Activated naive CD4-positive, alpha-beta T cell treated with anti-CD3 and anti-CD28 coated beads, Interleukin-2, amount 10 ng/mL, durations not matched to agents 7 days and 5 days (primary cell): Measurements from ENCODE around the gene ANKRD11.
A peak's percentile ranks its signal among the peaks of the same experiment; 100 is the strongest.
"Not testable (repeated sequence)": the region's sequence is repeated elsewhere in the genome, so short reads cannot be mapped to it uniquely, and the experiment has no call there.

Experiments
- CTCF ChIA-PET: fragments of 350-600 bp; sonication (Branson Sonifier 250); formaldehyde crosslinking; loops from one replicate; lab custom pipeline; 2021; ENCODE audit warnings: antibody characterized with exemption; lab: Charles Lee
- DNase-seq: peaks from one replicate; pipeline ENCODE4 v3.0.0-alpha.2; 2020
- H3K27ac Mint-ChIP-seq: one replicate; pipeline ENCODE4 v1.8.0; 2021; ENCODE audit warnings: mild to moderate bottlenecking, moderate library complexity, mixed read lengths
- H3K27me3 Mint-ChIP-seq: one replicate; pipeline ENCODE4 v1.8.0; 2021; ENCODE audit warnings: mild to moderate bottlenecking, mixed read lengths
- H3K36me3 Mint-ChIP-seq: one replicate; pipeline ENCODE4 v1.8.0; 2021; ENCODE audit warnings: mixed read lengths
- H3K4me1 Mint-ChIP-seq: one replicate; pipeline ENCODE4 v1.8.0; 2021; ENCODE audit warnings: mixed read lengths
- H3K4me3 Mint-ChIP-seq: one replicate; pipeline ENCODE4 v1.8.0; 2021; ENCODE audit warnings: mild to moderate bottlenecking, moderate library complexity, mixed read lengths
- H3K9me3 Mint-ChIP-seq: one replicate; pipeline ENCODE4 v1.8.0; 2021; ENCODE audit warnings: mixed read lengths

Gene ANKRD11

GRCh38 chr16:89458967-89459366, 31.4 kb downstream of the ANKRD11 start:
- no peaks in the 10 kb centered on the region for H3K27me3 Mint-ChIP-seq
- H3K9me3 Mint-ChIP-seq = no peaks in the 10 kb centered on the region
- peaks cover 60% of the 10 kb centered on the region for H3K4me1 Mint-ChIP-seq
- H3K27ac Mint-ChIP-seq = peak overlapping the region; percentile 1
- DNase-seq = no peak
- no peak overlapping the region for H3K4me3 Mint-ChIP-seq
- CTCF ChIA-PET = no interaction called here
- H3K36me3 Mint-ChIP-seq = peaks cover 28% of the 10 kb centered on the region

DNA sequence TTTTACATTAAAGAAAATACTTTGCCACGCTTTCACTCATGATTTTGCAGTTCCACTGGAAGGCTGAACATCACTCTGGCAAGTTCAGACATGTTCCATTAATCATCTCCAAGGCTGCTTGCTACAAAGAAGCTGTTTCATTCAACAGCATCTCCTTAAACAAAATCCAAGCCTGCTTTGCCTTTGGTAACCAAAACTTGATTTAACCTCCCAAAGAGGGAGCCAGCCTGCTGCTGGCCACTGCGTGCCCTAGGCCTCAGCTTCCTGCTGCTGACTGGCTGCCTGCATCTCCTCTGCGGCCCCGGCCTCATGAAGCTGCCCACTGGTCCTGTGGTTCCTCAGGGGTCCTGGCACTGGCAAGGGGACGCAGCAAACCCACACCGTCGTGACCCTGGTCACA, 31.8 kb downstream of the ANKRD11 start:
- CTCF ChIA-PET = no interaction called here
- peak overlapping the region; percentile 1 for H3K27ac Mint-ChIP-seq
- peaks cover 28% of the 10 kb centered on the region for H3K36me3 Mint-ChIP-seq
- H3K9me3 Mint-ChIP-seq = no peaks in the 10 kb centered on the region
- no peak overlapping the region for H3K4me3 Mint-ChIP-seq
- no peaks in the 10 kb centered on the region for H3K27me3 Mint-ChIP-seq
- H3K4me1 Mint-ChIP-seq = peaks cover 60% of the 10 kb centered on the region
- DNase-seq = no peak

GRCh38 chr16:89456419-89456959, 33.9 kb downstream of the ANKRD11 start:
- no peak for DNase-seq
- CTCF ChIA-PET = interaction anchor here (2.1 kb wide), 1 partner anchor 46 kb away, joined by 6 read pairs; no protein-coding TSS in a partner anchor
- Mint-ChIP-seq H3K4me3 (no peak overlapping the region), H3K9me3 (no peaks in the 10 kb centered on the region), H3K27ac (no peak overlapping the region), H3K36me3 (peaks cover 26% of the 10 kb centered on the region), H3K27me3 (no peaks in the 10 kb centered on the region), H3K4me1 (peaks cover 72% of the 10 kb centered on the region)

DNA sequence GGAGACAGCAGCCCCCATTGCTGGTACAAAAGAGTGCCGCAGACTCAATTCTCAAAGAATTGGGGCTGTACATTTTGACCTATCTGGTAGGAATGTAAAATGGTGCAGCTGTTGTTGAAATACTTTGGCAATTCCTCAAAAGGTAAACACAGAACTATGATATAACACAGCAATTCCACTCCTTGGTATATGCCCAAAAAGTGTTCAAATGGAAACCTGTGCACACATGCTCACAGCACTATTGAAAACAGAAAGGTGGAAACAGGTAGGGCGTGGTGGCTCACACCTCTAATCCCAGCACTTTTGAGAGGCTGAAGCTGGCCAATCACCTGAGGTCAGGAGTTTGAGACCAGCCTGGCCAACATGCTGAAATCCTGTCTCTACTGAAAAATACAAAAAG, 34.7 kb downstream of the ANKRD11 start:
- H3K27ac Mint-ChIP-seq = peak overlapping the region; percentile 30
- H3K4me3 Mint-ChIP-seq = no peak overlapping the region
- H3K27me3 Mint-ChIP-seq = no peaks in the 10 kb centered on the region
- peaks cover 24% of the 10 kb centered on the region for H3K36me3 Mint-ChIP-seq
- CTCF ChIA-PET = interaction anchor here (0.9 to 2.1 kb wide), 3 partner anchors 36 to 123 kb away, joined by 4 to 6 read pairs (median 4); no protein-coding TSS in a partner anchor
- no peaks in the 10 kb centered on the region for H3K9me3 Mint-ChIP-seq
- peaks cover 73% of the 10 kb centered on the region for H3K4me1 Mint-ChIP-seq
- no peak for DNase-seq

DNA sequence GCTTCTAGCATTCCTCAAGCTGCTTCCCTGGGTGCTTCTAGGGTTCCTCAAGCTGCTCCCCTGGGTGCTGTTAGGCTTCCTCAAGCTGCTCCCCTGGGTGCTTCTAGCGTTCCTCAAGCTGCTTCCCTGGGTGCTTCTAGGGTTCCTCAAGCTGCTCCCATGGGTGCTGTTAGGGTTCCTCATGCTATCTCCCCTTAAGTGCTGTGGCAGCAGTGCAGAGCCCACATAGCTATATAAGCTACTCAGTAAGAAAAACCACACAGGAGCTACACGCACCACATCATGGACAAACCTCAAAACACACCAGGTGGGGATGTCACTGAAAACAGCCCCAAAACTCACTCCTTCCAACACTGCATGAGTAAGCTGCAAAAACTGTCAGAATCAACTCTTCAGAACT, 35.2 kb downstream of the ANKRD11 start:
- Mint-ChIP-seq H3K27ac (peak overlapping the region; percentile 30), H3K4me3 (no peak overlapping the region), H3K4me1 (peaks cover 75% of the 10 kb centered on the region), H3K36me3 (peaks cover 22% of the 10 kb centered on the region), H3K27me3 (no peaks in the 10 kb centered on the region), H3K9me3 (no peaks in the 10 kb centered on the region)
- CTCF ChIA-PET = interaction anchor here (0.8 to 2.1 kb wide), 5 partner anchors 12 to 122 kb away, joined by 3 to 6 read pairs (median 4); no protein-coding TSS in a partner anchor
- DNase-seq = peak; percentile 62

DNA sequence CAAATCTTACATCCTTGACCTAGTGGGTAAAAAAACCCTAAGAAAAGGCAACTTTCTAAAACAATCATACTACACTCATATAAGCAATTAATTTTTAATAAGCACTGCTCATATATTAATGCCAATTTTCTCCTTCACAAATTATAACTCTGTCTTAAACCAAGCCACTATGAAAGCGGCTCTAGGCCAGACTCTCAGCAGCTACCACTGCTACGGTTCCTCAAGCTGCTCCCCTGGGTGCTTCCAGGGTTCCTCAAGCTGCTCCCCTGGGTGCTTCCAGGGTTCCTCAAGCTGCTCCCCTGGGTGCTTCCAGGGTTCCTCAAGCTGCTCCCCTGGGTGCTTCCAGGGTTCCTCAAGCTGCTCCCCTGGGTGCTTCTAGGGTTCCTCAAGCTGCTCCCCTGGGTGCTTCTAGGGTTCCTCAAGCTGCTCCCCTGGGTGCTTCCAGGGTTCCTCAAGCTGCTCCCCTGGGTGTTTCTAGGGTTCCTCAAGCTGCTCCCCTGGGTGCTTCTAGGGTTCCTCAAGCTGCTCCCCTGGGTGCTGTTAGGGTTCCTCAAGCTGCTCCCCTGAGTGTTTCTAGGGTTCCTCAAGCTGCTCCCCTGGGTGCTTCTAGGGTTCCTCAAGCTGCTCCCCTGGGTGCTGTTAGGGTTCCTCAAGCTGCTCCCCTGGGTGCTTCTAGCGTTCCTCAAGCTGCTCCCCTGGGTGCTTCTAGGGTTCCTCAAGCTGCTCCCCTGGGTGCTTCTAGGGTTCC, 35.8 kb downstream of the ANKRD11 start:
- Mint-ChIP-seq H3K4me1 (peaks cover 81% of the 10 kb centered on the region), H3K36me3 (peaks cover 22% of the 10 kb centered on the region)
- not testable (repeated sequence) for H3K9me3 Mint-ChIP-seq, DNase-seq, H3K4me3 Mint-ChIP-seq, H3K27me3 Mint-ChIP-seq, H3K27ac Mint-ChIP-seq
- CTCF ChIA-PET = interaction anchor here (0.8 to 2.1 kb wide), 5 partner anchors 12 to 122 kb away, joined by 3 to 6 read pairs (median 4); no protein-coding TSS in a partner anchor

- CTCF ChIA-PET = no interaction called here
- Mint-ChIP-seq H3K4me1 (peaks cover 79% of the 10 kb centered on the region), H3K27me3 (no peaks in the 10 kb centered on the region), H3K36me3 (peaks cover 17% of the 10 kb centered on the region), H3K4me3 (no peak overlapping the region), H3K9me3 (no peaks in the 10 kb centered on the region), H3K27ac (peak overlapping the region; percentile 50)
- DNase-seq = no peak
Observed at GRCh38 chr16:89453501-89454321, 36.6 kb downstream of the ANKRD11 start.

DNA sequence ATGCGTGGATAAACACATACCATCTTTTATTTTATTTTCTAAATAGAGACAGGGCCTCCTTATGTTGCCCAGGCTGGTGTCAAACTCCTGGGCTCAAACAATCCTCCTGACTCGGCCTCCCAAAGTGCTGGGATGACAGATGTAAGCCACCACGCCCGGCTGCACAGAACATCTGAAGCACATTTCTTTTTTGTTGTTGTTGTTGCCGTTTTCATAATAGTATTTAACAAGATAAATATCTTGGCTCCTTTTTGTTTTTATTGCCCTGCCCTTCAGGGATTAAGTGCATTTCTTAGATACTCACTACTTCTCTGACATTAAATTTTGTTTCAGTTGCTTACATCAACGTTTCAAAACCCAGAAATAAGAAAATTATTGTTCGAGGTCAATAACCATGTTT, 37.4 kb downstream of the ANKRD11 start:
- peaks cover 82% of the 10 kb centered on the region for H3K4me1 Mint-ChIP-seq
- DNase-seq = no peak
- CTCF ChIA-PET = no interaction called here
- no peak overlapping the region for H3K4me3 Mint-ChIP-seq
- no peak overlapping the region for H3K27ac Mint-ChIP-seq
- H3K9me3 Mint-ChIP-seq = no peaks in the 10 kb centered on the region
- peaks cover 16% of the 10 kb centered on the region for H3K36me3 Mint-ChIP-seq
- H3K27me3 Mint-ChIP-seq = no peaks in the 10 kb centered on the region

DNA sequence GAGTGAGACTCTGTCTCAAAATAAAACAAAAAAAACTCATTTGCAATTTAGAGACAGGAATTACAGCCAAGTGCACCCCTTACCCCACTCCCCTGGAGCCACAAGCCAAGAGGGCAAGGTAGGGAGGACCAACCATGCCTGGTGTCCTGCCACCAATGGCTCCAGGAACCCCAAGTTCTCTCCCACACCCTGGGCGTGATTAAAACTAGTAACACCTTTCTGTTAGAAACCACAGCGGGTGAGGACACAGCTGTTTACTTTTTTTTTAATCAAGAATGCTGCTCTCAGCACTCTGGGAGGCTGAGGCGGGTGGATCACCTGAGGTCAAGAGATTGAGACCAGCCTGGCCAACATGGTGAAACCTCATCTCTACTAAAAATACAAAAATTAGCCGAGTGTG, 38.1 kb downstream of the ANKRD11 start:
- no peak for DNase-seq
- CTCF ChIA-PET = no interaction called here
- peaks cover 13% of the 10 kb centered on the region for H3K36me3 Mint-ChIP-seq
- H3K4me3 Mint-ChIP-seq = no peak overlapping the region
- no peaks in the 10 kb centered on the region for H3K27me3 Mint-ChIP-seq
- no peaks in the 10 kb centered on the region for H3K9me3 Mint-ChIP-seq
- H3K4me1 Mint-ChIP-seq = peaks cover 84% of the 10 kb centered on the region
- no peak overlapping the region for H3K27ac Mint-ChIP-seq

DNA sequence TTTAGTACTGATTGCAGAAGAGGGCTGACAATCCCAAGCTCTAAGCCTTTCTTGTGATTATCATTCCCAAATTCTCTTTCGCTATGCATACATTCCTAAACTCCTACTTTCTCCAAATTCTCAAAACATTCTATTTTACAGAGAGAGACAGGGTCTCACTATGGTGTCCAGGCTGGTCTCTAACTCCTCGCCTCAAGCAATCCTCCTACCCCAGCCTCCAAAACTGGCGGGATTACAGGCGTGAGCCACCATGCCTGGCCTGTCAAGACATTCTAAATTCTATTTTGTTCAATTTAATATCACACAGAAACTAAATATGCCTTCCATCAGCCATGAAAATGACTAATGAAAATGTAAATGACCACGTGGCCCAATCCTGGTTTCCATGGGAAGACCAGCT, 39.8 kb downstream of the ANKRD11 start:
- Mint-ChIP-seq H3K27ac (no peak overlapping the region), H3K27me3 (no peaks in the 10 kb centered on the region), H3K4me1 (peaks cover 90% of the 10 kb centered on the region), H3K4me3 (no peak overlapping the region), H3K9me3 (no peaks in the 10 kb centered on the region), H3K36me3 (peaks cover 7% of the 10 kb centered on the region)
- CTCF ChIA-PET = no interaction called here
- DNase-seq = no peak

- CTCF ChIA-PET = no interaction called here
- Mint-ChIP-seq H3K36me3 (peaks cover 5% of the 10 kb centered on the region), H3K4me3 (no peak overlapping the region), H3K27ac (peak overlapping the region; percentile 17), H3K9me3 (no peaks in the 10 kb centered on the region), H3K27me3 (no peaks in the 10 kb centered on the region), H3K4me1 (peaks cover 91% of the 10 kb centered on the region)
- DNase-seq = no peak
Observed at GRCh38 chr16:89449726-89450335, 40.5 kb downstream of the ANKRD11 start.

DNA sequence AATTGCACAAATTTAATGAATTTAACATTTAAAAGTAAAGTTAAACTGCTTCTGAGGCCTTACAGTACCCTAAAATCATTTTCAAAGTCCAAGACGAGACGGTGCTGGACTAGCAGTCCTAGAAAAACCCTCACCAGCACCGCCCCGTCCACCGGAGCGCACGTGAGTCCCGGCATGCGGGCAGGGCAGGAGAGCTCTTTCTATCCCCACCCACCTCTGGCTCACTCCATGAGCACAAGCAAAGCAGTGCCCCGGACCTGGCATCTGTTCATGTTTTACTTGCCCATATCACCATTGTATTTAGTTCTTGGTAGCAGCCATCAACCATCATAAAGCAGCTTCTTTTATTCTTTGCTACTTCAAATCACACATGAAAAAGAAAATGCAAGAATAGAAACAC, 41.7 kb downstream of the ANKRD11 start:
- H3K4me3 Mint-ChIP-seq = no peak overlapping the region
- H3K4me1 Mint-ChIP-seq = peaks cover 95% of the 10 kb centered on the region
- DNase-seq = no peak
- no peak overlapping the region for H3K27ac Mint-ChIP-seq
- no peaks in the 10 kb centered on the region for H3K9me3 Mint-ChIP-seq
- H3K27me3 Mint-ChIP-seq = no peaks in the 10 kb centered on the region
- peaks cover 5% of the 10 kb centered on the region for H3K36me3 Mint-ChIP-seq
- CTCF ChIA-PET = no interaction called here

DNA sequence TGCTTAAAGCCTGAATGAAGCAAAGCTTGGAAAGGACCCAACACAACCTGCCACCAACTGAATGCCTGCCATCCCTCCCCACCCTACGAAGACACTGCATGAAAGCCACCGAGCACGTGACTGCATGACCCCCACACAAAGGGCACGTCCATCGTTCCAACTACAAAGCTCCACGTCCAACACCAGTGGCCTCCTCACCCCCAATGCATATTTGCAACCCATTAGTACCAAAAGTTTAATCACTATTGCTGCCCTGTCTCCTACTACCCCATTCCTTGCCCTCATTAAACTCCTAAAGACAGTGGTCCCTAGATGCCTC, 43.4 kb downstream of the ANKRD11 start:
- H3K27me3 Mint-ChIP-seq = no peaks in the 10 kb centered on the region
- no peak overlapping the region for H3K4me3 Mint-ChIP-seq
- no peak for DNase-seq
- peaks cover 5% of the 10 kb centered on the region for H3K36me3 Mint-ChIP-seq
- peaks cover 95% of the 10 kb centered on the region for H3K4me1 Mint-ChIP-seq
- no peaks in the 10 kb centered on the region for H3K9me3 Mint-ChIP-seq
- CTCF ChIA-PET = no interaction called here
- H3K27ac Mint-ChIP-seq = peak overlapping the region; percentile 77
